H1 (cell line): ENCODE results near the gene CLEC2B. TPM values are rescaled to one million over a fixed set of nuclear protein-coding genes. Genes with fewer than 3 reads are reported as not detected.

Source experiments
- CTCF ChIA-PET: fragments of 300-600 bp; sonication (Branson Sonifier 250); formaldehyde crosslinking; loops from one replicate; lab custom pipeline; 2021; ENCODE audit not compliant: partially characterized antibody; lab: Charles Lee
- POLR2A ChIA-PET: fragments of 300-600 bp; sonication (Branson Sonifier 250); formaldehyde crosslinking; loops from one replicate; lab custom pipeline; 2021; ENCODE audit warnings: inconsistent platforms; ENCODE audit not compliant: partially characterized antibody; lab: Charles Lee
- DNase-seq, 2 experiments: peaks; one replicate each; pipeline versions ENCODE4 v3.0.0 to v3.0.0-alpha.2; 2010 to 2022; ENCODE audit warnings: low spot score in 2 of 2, low read depth in 1 of 2, mixed read lengths in 1 of 2
- FAIRE-seq: peaks from 2 replicates; lab custom pipeline; 2011; peaks lifted over from hg19 to GRCh38; lab: Jason Lieb, UNC
- H2AFZ ChIP-seq: 2 replicates; pipeline ENCODE4 v1.8.1; 2012; ENCODE audit warnings: low read length, inconsistent platforms
- H2AK5ac ChIP-seq: 2 replicates; pipeline ENCODE4 v1.6.1; 2013; ENCODE audit warnings: low read depth, low read length
- H2BK120ac ChIP-seq: replicated peaks from 2 replicates; pipeline ENCODE3; 2013; ENCODE audit warnings: low read depth, low read length, inconsistent platforms
- H2BK12ac ChIP-seq: 2 replicates; pipeline ENCODE4 v1.6.1; 2013; ENCODE audit warnings: low read depth, low read length
- H2BK15ac ChIP-seq: 2 replicates; pipeline ENCODE4 v1.6.1; 2013; ENCODE audit warnings: low read length
- H2BK20ac ChIP-seq: 2 replicates; pipeline ENCODE4 v1.6.1; 2013; ENCODE audit warnings: low read length
- H2BK5ac ChIP-seq: 2 replicates; pipeline ENCODE4 v1.6.1; 2013; ENCODE audit warnings: low read depth, low read length
- H3K14ac ChIP-seq: 2 replicates; pipeline ENCODE4 v1.6.1; 2013; ENCODE audit warnings: inconsistent platforms; ENCODE audit not compliant: insufficient read length
- H3K18ac ChIP-seq: 2 replicates; pipeline ENCODE4 v1.6.1; 2013; ENCODE audit warnings: low read length; ENCODE audit errors: extremely low read depth
- H3K23ac ChIP-seq: 2 replicates; pipeline ENCODE4 v1.6.1; 2013; ENCODE audit warnings: inconsistent platforms; ENCODE audit not compliant: insufficient read length
- H3K23me2 ChIP-seq: 2 replicates; pipeline ENCODE4 v1.6.1; 2013; ENCODE audit warnings: low read depth, low read length
- H3K27ac ChIP-seq: 2 replicates; pipeline ENCODE4 v1.6.1; 2011; ENCODE audit warnings: low read depth, low read length, inconsistent platforms
- H3K27me3 ChIP-seq, 4 experiments: replicated peaks in 1 of 4; 1 replicate in 1 of 4; 2 replicates in 3 of 4; pipeline versions ENCODE4 v1.6.1 to v1.8.1; 2011 to 2013; ENCODE audit warnings: low read length in 3 of 4, mild to moderate bottlenecking in 3 of 4, inconsistent platforms in 2 of 4, mixed read lengths in 2 of 4, moderate library complexity in 1 of 4; ENCODE audit not compliant: control insufficient read depth in 3 of 4, insufficient read depth in 3 of 4; ENCODE audit errors: extremely low read depth in 1 of 4
- H3K36me3 ChIP-seq, 4 experiments: 2 replicates each; pipeline versions ENCODE4 v1.6.1 to v1.8.1; 2011 to 2013; ENCODE audit warnings: mild to moderate bottlenecking in 4 of 4, low read length in 3 of 4, moderate library complexity in 2 of 4, control low read depth in 1 of 4, inconsistent platforms in 1 of 4; ENCODE audit not compliant: insufficient read depth in 4 of 4, control insufficient read depth in 2 of 4
- H3K4ac ChIP-seq: replicated peaks from 2 replicates; pipeline ENCODE3; 2013; ENCODE audit warnings: low read length, low read depth, mixed read lengths, inconsistent platforms; ENCODE audit not compliant: insufficient read length
- H3K4me1 ChIP-seq, 4 experiments: replicated peaks in 1 of 4; 1 replicate in 1 of 4; 2 replicates in 3 of 4; pipeline versions ENCODE4 v1.6.1 to v1.8.1; 2011 to 2013; ENCODE audit warnings: low read length in 3 of 4, inconsistent platforms in 2 of 4, mixed read lengths in 1 of 4; ENCODE audit not compliant: insufficient read depth in 4 of 4, control insufficient read depth in 3 of 4
- H3K4me2 ChIP-seq, 2 experiments: 2 replicates each; pipeline versions ENCODE4 v1.6.1 to v1.8.1; 2011 to 2013; ENCODE audit warnings: low read depth in 2 of 2, low read length in 2 of 2, control low read depth in 1 of 2, inconsistent platforms in 1 of 2, mild to moderate bottlenecking in 1 of 2; ENCODE audit not compliant: insufficient read depth in 1 of 2
- H3K4me3 ChIP-seq, 4 experiments: fragments of 200-600, 300-600 bp in 1 of 4; sonication (generic), shearing (Covaris generic), sonication (Bioruptor Twin) in 1 of 4; 2 replicates each; pipeline versions ENCODE4 v1.5.1 to v1.8.1; 2011 to 2016; ENCODE audit warnings: low read length in 4 of 4, low read depth in 3 of 4, control low read depth in 2 of 4, inconsistent platforms in 2 of 4, mild to moderate bottlenecking in 2 of 4, mixed read lengths in 1 of 4, moderate library complexity in 1 of 4; ENCODE audit not compliant: insufficient read depth in 2 of 4; ENCODE audit errors: extremely low read depth in 1 of 4
- H3K56ac ChIP-seq: replicated peaks from 2 replicates; pipeline ENCODE3; 2013; ENCODE audit warnings: low read depth, mild to moderate bottlenecking, mixed read lengths, low read length, inconsistent platforms; ENCODE audit not compliant: insufficient read length
- H3K79me1 ChIP-seq: 2 replicates; pipeline ENCODE4 v1.6.1; 2013; ENCODE audit warnings: low read depth, low read length, control low read depth
- H3K79me2 ChIP-seq, 2 experiments: 2 replicates each; pipeline versions ENCODE4 v1.6.1 to v1.8.1; 2012 to 2013; ENCODE audit warnings: low read length in 2 of 2, mild to moderate bottlenecking in 2 of 2, inconsistent platforms in 1 of 2; ENCODE audit not compliant: insufficient read depth in 2 of 2, control insufficient read depth in 1 of 2
- H3K9ac ChIP-seq, 4 experiments: replicated peaks in 1 of 4; 1 replicate in 1 of 4; 2 replicates in 3 of 4; pipeline versions ENCODE4 v1.6.1 to v1.8.1; 2011 to 2013; ENCODE audit warnings: low read depth in 3 of 4, low read length in 3 of 4, control low read depth in 2 of 4, mild to moderate bottlenecking in 2 of 4, moderate library complexity in 2 of 4, inconsistent platforms in 1 of 4; ENCODE audit errors: extremely low read depth in 1 of 4
- H3K9me3 ChIP-seq, 2 experiments: 2 replicates each; pipeline versions ENCODE4 v1.6.1 to v1.8.1; 2012 to 2013; ENCODE audit warnings: mild to moderate bottlenecking in 2 of 2, moderate library complexity in 2 of 2, control low read depth in 1 of 2, inconsistent platforms in 1 of 2, low read depth in 1 of 2, low read length in 1 of 2, mixed read lengths in 1 of 2; ENCODE audit not compliant: insufficient read depth in 2 of 2
- H4K20me1 ChIP-seq, 2 experiments: replicated peaks in 1 of 2; 2 replicates each; pipeline versions ENCODE3 to v1.8.1; 2011 to 2013; ENCODE audit warnings: inconsistent platforms in 2 of 2, low read length in 2 of 2, mild to moderate bottlenecking in 1 of 2; ENCODE audit not compliant: insufficient read depth in 2 of 2, control insufficient read depth in 1 of 2
- H4K5ac ChIP-seq: 2 replicates; pipeline ENCODE4 v1.6.1; 2013; ENCODE audit warnings: low read length, low read depth, mixed read lengths, inconsistent platforms; ENCODE audit not compliant: insufficient read length
- H4K8ac ChIP-seq: 2 replicates; pipeline ENCODE4 v1.8.0; 2013; ENCODE audit warnings: mild to moderate bottlenecking, moderate library complexity, low read length, inconsistent platforms; ENCODE audit not compliant: insufficient read depth; ENCODE audit errors: extremely low read depth
- H4K91ac ChIP-seq: replicated peaks from 2 replicates; pipeline ENCODE3; 2013; ENCODE audit warnings: low read length, mixed read lengths, inconsistent platforms; ENCODE audit not compliant: insufficient read length
- WGBS, 2 experiments: shearing (Covaris generic) in 1 of 2; methylation state at CpG; one replicate each; pipeline versions ENCODE4 v1.1.6 to v1.1.7; 2013 to 2015; ENCODE audit warnings: low lambda C conversion rate in 2 of 2, mixed read lengths in 2 of 2, inconsistent platforms in 1 of 2, low coverage in 1 of 2, missing lambda C conversion rate in 1 of 2; ENCODE audit not compliant: insufficient replicate concordance in 2 of 2, insufficient coverage in 1 of 2, insufficient read length in 1 of 2; ENCODE audit errors: extremely low coverage in 1 of 2, missing lambda C conversion rate in 1 of 2; 5-methylcytosine and 5-hydroxymethylcytosine counted together
- polyA plus RNA-seq, 7 experiments: library from polyadenylated mRNA; depleted of rRNA in 3 of 7; stranded (reverse) in 5 of 7; unstranded in 2 of 7; fragments of >200 nt in 5 of 7; fragments of 200-250 nt in 2 of 7; gene quantifications; 1 replicate in 5 of 7; 2 replicates in 1 of 7; 4 replicates in 1 of 7; pipeline versions ENCODE4 v1.2.1 to v1.2.3, GENCODE V29; 2011 to 2013; ENCODE audit warnings: missing spikeins in 2 of 7, mixed read lengths in 2 of 7
- total RNA-seq: library from RNA; stranded (reverse); fragmentation: NEBNext Ultra II Directional; extraction: Animal tissue kit (Norgen Biotek cat#: 25700); gene quantifications from 2 replicates; pipeline ENCODE4 v1.2.1, GENCODE V29; 2021

The CLEC2B gene
- total and polyA plus RNA-seq, 2 of the 8 experiments (the other 6 are each of a cell fraction or from before 2014, with no cell fraction given), result not detected

DNA sequence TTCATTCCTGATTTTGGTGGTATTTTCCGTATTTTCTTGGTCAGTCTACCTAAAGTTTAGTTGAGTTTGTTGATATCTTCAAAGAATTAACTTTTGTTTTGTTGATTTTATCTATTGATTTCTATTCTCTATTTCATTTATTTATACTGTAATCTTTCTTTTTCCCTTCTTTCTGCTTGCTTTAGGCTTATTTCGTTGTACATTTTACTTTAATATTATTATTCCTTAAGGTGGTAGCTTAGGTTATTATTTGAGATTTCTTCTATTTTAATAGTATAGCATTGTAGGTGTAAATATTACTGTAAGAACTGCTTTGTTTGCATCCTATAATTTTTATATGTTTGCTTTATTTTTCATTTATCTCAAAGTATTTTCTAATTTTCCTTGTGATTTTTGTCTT is 63.3 kb downstream of the CLEC2B start:
- Histone ChIP-seq H4K8ac (no peak overlapping the region), H3K14ac (no peak overlapping the region), H2BK15ac (no peak overlapping the region), H3K4me1 (no peaks in the 10 kb centered on the region), H3K27ac (no peak overlapping the region), H2BK20ac (no peak overlapping the region), H3K56ac (no peak overlapping the region), H3K4ac (no peak overlapping the region), H2AFZ (no peak overlapping the region), H3K9me3 (no peaks in the 10 kb centered on the region), H4K5ac (no peak overlapping the region), H3K36me3 (no peaks in the 10 kb centered on the region), H2BK120ac (no peak overlapping the region), H3K79me2 (no peaks in the 10 kb centered on the region), H3K4me3 (no peak overlapping the region), H2AK5ac (no peak overlapping the region), H3K23ac (no peak overlapping the region), H3K23me2 (no peaks in the 10 kb centered on the region), H4K20me1 (no peaks in the 10 kb centered on the region), H2BK5ac (no peak overlapping the region), H3K27me3 (no peaks in the 10 kb centered on the region), H3K9ac (no peak overlapping the region), H3K18ac (no peak overlapping the region), H4K91ac (no peak overlapping the region), H3K4me2 (no peak overlapping the region), H3K79me1 (no peaks in the 10 kb centered on the region), H2BK12ac (no peak overlapping the region)
- CTCF ChIA-PET, result interaction anchor here (0.6 kb wide), 1 partner anchor 63 kb away, joined by 4 read pairs; no protein-coding TSS in a partner anchor
- POLR2A ChIA-PET, result no interaction called here
- WGBS, 2 experiments, result 84% methylated on average over 2 of the region's 2 CpGs; no CpG with 5 or more reads in 1 of the 2 experiments
- DNase-seq (no peak), FAIRE-seq (no peak)
